Calu3 (cell line): ENCODE measurements around the gene MYLK. TPM values are rescaled to one million over a fixed set of nuclear protein-coding genes. Genes with fewer than 3 reads are reported as not detected.

Experiments
- BruUV-seq: library from RNA; stranded (reverse); fragments of 400-500 nt; replicated peaks from 2 replicates; lab custom pipeline; 2021; lab: Mats Ljungman, UMichigan
- CTCF ChIA-PET: fragments of 300-600 bp; sonication (Branson Sonifier 250); formaldehyde crosslinking; loops from one replicate; lab custom pipeline; 2022; ENCODE audit warnings: antibody characterized with exemption; lab: Charles Lee
- DNase-seq: peaks from one replicate; pipeline ENCODE4 v3.0.0; 2022
- H3K27ac Mint-ChIP-seq: one replicate; pipeline ENCODE4 v1.8.0; 2022; ENCODE audit warnings: mixed read lengths; ENCODE audit not compliant: unreplicated experiment
- H3K27me3 Mint-ChIP-seq: one replicate; pipeline ENCODE4 v1.8.0; 2022; ENCODE audit warnings: mixed read lengths; ENCODE audit not compliant: unreplicated experiment
- H3K36me3 Mint-ChIP-seq: one replicate; pipeline ENCODE4 v1.8.0; 2022; ENCODE audit warnings: mild to moderate bottlenecking, moderate library complexity, mixed read lengths; ENCODE audit not compliant: insufficient read depth, unreplicated experiment
- H3K4me1 Mint-ChIP-seq: one replicate; pipeline ENCODE4 v1.8.0; 2022; ENCODE audit warnings: mild to moderate bottlenecking, low read depth, mixed read lengths; ENCODE audit not compliant: unreplicated experiment
- H3K4me3 Mint-ChIP-seq: one replicate; pipeline ENCODE4 v1.8.0; 2022; ENCODE audit warnings: mild to moderate bottlenecking, low read depth, moderate library complexity, mixed read lengths; ENCODE audit not compliant: unreplicated experiment
- H3K9me3 Mint-ChIP-seq: one replicate; pipeline ENCODE4 v1.8.0; 2022; ENCODE audit warnings: low read depth, mixed read lengths; ENCODE audit not compliant: unreplicated experiment
- CTCF ChIP-seq: fragments of 200-600 bp; IDR thresholded peaks from one replicate; pipeline ENCODE4 v1.8.0; 2022; ENCODE audit warnings: antibody characterized with exemption; ENCODE audit not compliant: unreplicated experiment
- intact Hi-C: fragments of 100-400 bp; cut with micrococcal nuclease; formaldehyde crosslinking; loops from one replicate; pipeline ENCODE4 v1.10.0; 2022; ENCODE audit not compliant: unreplicated experiment
- total RNA-seq: library from RNA; stranded (reverse); gene quantifications from 2 replicates; pipeline ENCODE4 v1.2.3, GENCODE V29; 2022

Gene MYLK
- total RNA-seq, 1 experiment from 2014 or later: 10.7 TPM

GRCh38 chr3:123620343-123620742 lies 263.8 kb downstream of the MYLK start:
- intact Hi-C loops: no loop called here
- no peak for TF ChIP-seq CTCF
- Mint-ChIP-seq H3K4me3 (no peak overlapping the region), H3K27me3 (no peaks in the 10 kb centered on the region), H3K9me3 (no peaks in the 10 kb centered on the region), H3K4me1 (peaks cover 14% of the 10 kb centered on the region), H3K36me3 (peaks cover 10% of the 10 kb centered on the region), H3K27ac (no peak overlapping the region)
- no TSS peak for BruUV-seq
- no peak for DNase-seq
- CTCF ChIA-PET: no interaction called here

- peaks cover 14% of the 10 kb centered on the region for H3K4me1 Mint-ChIP-seq
- peak; percentile 46 for DNase-seq
- TF ChIP-seq CTCF: no peak
- no peaks in the 10 kb centered on the region for H3K9me3 Mint-ChIP-seq
- H3K36me3 Mint-ChIP-seq: no peaks in the 10 kb centered on the region
- H3K4me3 Mint-ChIP-seq: no peak overlapping the region
- no peaks in the 10 kb centered on the region for H3K27me3 Mint-ChIP-seq
- BruUV-seq: no TSS peak
- H3K27ac Mint-ChIP-seq: no peak overlapping the region
- intact Hi-C loops: no loop called here
- CTCF ChIA-PET: interaction anchor here (1.1 to 1.5 kb wide), 3 partner anchors 13 to 35 kb away, joined by 3 to 6 read pairs (median 4); no protein-coding TSS in a partner anchor
Measured at GRCh38 chr3:123618768-123619484, 265.2 kb downstream of the MYLK start.

- peaks cover 3% of the 10 kb centered on the region for H3K36me3 Mint-ChIP-seq
- H3K9me3 Mint-ChIP-seq: no peaks in the 10 kb centered on the region
- no peak overlapping the region for H3K27ac Mint-ChIP-seq
- no TSS peak for BruUV-seq
- H3K4me3 Mint-ChIP-seq: no peak overlapping the region
- peaks cover 14% of the 10 kb centered on the region for H3K4me1 Mint-ChIP-seq
- CTCF ChIA-PET: interaction anchor here (1.1 to 1.5 kb wide), 3 partner anchors 12 to 34 kb away, joined by 3 to 6 read pairs (median 4); no protein-coding TSS in a partner anchor
- DNase-seq: no peak
- TF ChIP-seq CTCF: no peak
- no peaks in the 10 kb centered on the region for H3K27me3 Mint-ChIP-seq
- intact Hi-C loops: no loop called here
Measured at GRCh38 chr3:123618076-123618708, 265.9 kb downstream of the MYLK start.

- peaks cover 6% of the 10 kb centered on the region for H3K36me3 Mint-ChIP-seq
- intact Hi-C loops: no loop called here
- H3K4me3 Mint-ChIP-seq: no peak overlapping the region
- TF ChIP-seq CTCF: no peak
- no TSS peak for BruUV-seq
- no peak overlapping the region for H3K27ac Mint-ChIP-seq
- no peak for DNase-seq
- no peaks in the 10 kb centered on the region for H3K27me3 Mint-ChIP-seq
- peaks cover 14% of the 10 kb centered on the region for H3K4me1 Mint-ChIP-seq
- CTCF ChIA-PET: no interaction called here
- H3K9me3 Mint-ChIP-seq: no peaks in the 10 kb centered on the region
Measured at GRCh38 chr3:123616593-123616992, 267.5 kb downstream of the MYLK start.
